Measurements from ENCODE around the gene MOCS3.
"Not testable (repeated sequence)": the region's sequence is repeated elsewhere in the genome, so short reads cannot be mapped to it uniquely, and the experiment has no call there.

MOCS3 gene

DNA sequence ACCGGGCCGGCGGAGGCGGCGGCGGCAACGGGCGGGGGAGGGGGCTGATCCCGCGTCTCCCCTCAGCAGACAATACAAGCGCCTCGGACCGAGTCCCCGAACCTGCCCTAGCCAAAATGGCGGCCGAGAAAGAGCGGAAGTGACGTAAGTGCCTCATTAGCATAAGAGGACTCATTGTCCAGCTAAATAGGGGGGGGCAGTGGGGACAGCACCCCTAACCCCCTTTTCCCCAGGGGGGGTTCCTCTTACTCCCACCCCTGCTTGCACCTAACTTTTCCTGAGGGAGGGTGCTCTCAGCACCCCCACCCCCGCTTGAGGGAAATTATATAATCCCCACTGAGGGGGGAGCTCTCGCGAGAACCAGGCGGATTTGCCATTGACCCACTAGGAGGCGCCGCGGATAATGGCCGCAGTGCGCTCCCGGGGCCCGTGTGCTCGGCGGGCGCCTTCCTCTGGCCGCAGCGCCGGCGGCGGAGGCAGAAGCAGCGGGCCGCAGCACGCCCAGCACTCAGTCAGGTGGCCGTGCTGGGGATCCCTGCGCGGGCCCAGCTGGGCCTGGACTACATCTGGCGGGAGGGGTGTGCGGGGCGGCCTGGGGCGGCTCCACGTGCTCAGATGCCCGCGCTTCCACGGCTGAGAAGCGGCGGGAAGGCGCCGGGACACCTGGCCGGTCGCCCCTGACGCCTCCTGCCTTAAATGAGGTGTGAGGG lies 27.2 kb upstream of the MOCS3 start, which contains the start of gene ADNP:
TSS of gene ADNP (minus strand) at position 132 of the 710 bp plus-strand sequence. CDS start 27,441 bp downstream, outside the sequence.
- peak; percentile 96 for DNase-seq (ENCODE audit: low read depth, low spot score)

DNA sequence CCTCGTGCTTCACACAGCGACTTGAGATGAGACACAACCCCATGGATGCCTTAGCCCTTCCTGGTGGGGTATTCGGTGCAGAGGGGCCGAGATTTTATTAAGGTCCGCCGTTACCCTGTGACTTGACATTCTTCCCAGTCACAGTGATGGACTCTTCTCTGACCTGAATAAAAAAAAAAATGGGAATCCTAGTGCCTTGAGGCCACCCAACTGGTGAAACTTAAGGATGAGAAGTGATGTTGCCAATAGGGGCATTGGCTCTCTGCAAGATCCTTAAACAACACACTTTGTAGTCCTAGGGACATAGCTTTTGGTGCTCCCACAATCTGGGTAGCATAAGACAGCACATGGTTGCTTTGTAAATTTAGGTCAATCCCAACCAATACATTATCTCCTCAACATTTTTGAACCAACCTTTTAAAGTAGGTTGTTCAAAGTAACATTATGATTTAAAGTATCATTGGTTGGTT lies 26.6 kb upstream of the MOCS3 start:
- DNase-seq (ENCODE audit: low read depth, low spot score) = no peak

GRCh38 chr20:50932691-50933280 lies 25.8 kb upstream of the MOCS3 start:
- DNase-seq (ENCODE audit: low read depth, low spot score) = no peak

DNA sequence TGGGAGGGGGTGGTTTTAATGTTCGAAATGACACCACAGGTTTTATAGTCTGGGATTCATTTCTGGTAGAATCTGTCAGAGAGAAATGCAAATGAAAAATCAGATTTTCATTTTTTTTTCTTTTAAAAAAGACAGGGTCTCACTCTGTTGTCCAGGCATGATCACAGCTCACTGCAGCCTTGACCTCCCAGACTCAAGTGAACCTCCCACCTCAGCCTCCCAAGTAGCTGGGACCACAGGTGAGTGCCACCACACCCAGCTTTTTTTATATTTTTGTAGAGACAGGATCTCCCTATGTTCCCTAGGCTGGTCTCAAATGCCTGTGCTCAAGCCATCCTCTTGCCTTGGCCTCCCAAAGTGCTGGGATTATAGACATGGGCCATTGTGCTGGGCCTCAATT lies 25.0 kb upstream of the MOCS3 start:
- no peak for DNase-seq (ENCODE audit: low read depth, low spot score)

GRCh38 chr20:50943069-50943468 lies 15.5 kb upstream of the MOCS3 start:
- no peak for DNase-seq (ENCODE audit: low read depth, low spot score)

DNA sequence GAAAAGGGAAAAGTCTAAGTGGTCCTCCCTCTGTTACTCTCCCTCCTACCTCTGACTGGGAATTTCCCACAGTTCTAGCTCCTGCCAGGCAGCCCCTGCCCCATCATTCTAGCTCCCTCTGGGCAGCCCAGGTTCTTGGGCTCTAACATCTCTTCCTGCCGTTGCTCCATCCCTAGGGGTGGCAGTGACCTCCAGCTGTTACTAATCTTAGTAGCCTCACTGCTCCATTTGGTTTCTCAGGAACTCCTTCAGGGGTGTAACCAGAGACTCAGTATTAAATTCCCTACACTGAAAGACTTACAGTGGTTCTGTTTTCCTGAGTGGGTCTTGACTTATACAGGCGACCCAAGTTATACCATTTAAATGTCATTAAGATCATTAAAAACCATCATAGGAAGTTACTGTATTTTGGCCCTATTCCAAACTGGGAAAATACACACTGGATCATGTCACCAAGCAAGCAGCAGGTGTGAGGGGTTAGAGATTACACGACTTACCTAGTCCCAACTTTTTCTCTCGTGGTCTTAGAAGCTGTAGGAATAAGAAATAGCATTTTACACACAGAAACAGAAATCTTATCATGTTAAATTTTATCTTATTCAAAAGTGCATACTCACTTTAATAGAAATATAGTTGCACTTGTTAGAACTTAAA lies 10.4 kb upstream of the MOCS3 start:
- DNase-seq (ENCODE audit: low read depth, low spot score) = no peak

DNA sequence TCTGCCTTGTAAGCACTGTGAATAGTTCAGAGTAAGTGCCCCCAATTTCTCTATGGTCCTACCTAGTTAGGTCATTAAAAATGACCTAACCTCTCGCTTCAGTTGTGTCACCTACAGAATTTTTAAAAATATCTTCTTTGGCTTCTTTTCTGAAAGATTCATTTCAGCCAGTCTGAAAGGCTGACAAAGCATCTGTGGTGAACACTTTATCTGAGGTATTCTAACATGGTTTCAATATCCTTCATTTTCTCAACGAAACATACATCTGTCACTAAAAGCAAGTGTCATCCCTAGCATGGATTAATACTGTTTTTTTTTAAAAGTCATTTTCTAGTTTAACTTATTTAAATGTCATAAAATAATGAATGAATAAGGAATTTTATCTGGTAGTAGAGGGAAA lies 5.4 kb upstream of the MOCS3 start:
- no peak for DNase-seq (ENCODE audit: low read depth, low spot score)

GRCh38 chr20:50953821-50954220 lies 4.8 kb upstream of the MOCS3 start:
- no peak for DNase-seq (ENCODE audit: low read depth, low spot score)

DNA sequence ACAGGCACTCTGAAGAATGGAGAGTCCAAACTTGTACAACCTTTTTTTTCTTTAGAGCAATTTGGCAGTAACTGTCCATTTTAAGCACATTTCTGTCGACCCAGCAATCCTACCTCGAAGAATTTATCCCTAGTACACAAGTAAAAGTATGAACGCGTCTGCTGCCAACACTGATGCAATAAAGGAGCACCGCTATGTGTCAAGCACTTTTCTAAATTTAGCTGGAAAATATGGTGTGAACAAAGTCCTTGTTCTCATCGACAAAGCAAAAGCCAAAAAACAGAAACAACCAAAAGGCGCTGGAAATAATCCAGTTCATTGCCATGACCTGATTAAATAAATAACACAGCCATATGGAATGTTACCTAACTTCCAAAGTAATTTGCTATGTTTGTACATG lies 1.3 kb upstream of the MOCS3 start:
- peak; percentile 23 for DNase-seq (ENCODE audit: low read depth, low spot score)

DNA sequence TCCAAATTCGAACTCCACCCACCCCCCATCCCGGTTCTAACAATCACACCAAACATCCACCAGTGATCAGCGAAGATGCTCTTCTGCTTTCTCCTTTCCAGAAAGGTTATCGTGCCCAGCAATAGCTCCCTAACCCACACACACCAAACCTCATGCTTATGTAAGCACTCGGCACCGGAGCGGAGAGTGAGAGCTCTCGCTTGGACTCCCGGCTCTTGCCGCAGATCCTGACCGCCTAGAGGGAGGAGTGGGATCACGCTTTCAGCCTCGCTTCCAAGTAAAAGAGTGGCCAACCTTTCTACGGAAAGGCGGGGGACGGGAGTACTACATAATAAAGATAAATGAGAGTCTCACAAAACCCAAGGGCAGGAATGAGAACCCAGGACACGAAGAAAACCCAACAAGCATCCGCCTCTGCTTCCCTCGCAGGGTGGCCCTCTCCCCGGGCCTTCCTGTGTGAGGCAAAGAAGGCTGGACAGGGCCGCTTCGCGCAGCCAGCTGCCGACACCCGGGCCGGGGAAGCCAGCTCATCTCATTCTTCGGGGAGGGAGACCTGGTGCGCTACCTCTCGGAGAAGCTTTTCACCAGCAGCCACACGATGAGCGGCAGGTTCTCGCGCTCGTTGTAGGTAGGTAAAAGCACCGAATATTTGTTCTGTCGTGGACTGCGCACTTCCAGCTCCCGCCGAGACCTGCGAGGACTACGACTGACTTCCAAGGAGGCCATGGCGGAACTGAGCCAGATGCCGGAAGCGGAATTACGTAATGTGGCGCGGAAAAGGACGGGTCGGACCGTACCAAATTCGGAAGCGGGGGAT lies 612 bp upstream of the MOCS3 start, which contains the start of gene DPM1:
TSS of gene DPM1 (minus strand) at position 735 of the 817 bp plus-strand sequence. CDS start at position 726, 9 bp downstream.
- peak; percentile 93 for DNase-seq (ENCODE audit: low read depth, low spot score)

DNA sequence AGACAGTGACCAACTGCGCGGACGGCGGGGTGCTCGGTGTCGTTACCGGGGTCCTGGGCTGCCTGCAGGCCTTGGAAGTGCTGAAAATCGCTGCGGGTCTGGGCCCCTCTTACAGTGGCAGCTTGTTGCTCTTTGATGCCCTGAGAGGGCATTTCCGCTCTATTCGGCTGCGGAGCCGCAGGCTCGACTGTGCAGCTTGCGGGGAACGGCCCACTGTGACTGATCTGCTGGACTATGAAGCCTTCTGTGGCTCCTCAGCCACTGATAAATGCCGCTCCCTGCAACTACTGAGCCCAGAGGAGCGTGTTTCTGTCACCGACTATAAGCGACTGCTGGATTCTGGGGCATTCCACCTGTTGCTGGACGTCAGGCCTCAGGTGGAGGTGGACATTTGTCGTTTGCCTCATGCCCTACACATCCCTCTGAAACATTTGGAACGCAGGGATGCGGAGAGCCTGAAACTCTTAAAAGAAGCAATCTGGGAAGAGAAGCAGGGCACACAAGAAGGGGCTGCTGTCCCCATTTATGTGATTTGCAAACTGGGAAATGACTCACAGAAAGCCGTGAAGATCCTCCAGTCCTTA lies 1.0 kb downstream of the MOCS3 start:
- no peak for DNase-seq (ENCODE audit: low read depth, low spot score)

GRCh38 chr20:50967586-50967985 lies 9.0 kb downstream of the MOCS3 start:
- peak; percentile 72 for DNase-seq (ENCODE audit: low read depth, low spot score)

- DNase-seq (ENCODE audit: low read depth, low spot score) = no peak
Observed at GRCh38 chr20:50968289-50968688, 9.7 kb downstream of the MOCS3 start.

DNA sequence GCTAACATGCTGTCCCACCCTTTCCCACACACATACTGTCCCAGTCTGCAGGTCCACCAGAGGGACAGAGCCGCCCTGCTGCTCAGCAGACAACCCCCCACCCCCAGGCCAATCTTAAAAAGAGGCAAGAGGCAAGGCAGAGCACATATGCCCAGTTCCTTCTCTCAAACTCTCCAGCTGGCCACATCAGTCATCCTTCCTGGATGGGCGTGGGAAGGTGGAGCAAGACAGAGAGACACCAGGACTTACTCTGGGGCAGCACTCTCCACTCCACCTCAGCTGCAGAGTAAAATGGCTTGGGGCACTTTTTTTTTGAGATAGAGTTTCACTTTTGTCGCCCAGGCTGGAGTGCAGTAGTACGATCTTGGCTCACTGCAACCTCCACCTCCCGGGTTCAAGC lies 10.8 kb downstream of the MOCS3 start:
- DNase-seq (ENCODE audit: low read depth, low spot score) = no peak

GRCh38 chr20:50969912-50970311 lies 11.3 kb downstream of the MOCS3 start:
- DNase-seq (ENCODE audit: low read depth, low spot score) = no peak

DNA sequence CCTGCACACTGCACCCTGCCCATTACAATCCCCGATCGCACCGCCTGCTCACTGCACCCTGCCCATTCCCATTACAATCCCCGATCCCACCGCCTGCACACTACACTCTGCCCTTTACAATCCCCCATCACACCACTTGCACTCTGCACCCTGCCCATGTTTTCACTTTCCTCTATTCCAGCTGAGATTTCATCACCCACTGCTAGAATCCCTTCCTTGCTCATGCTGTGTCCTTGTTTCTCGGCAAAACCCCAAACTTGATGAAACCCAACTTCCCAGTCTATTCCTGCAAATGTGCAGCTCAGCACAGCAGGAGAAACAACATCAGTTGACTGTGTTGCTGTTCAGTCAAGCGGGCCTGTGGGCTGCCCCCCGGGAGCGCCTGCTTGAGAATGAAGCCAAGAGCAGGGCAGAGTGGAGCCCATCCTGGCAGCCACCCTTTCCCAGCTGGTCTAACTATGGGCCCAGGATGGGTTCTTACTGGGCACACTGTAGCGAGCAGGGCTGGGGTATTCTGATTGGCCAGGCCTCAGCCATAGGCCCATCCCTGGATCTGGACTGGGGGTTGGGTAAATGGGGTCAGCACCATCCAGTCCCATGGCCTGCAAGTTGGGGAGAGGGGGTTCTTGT lies 17.2 kb downstream of the MOCS3 start:
- no peak for DNase-seq (ENCODE audit: low read depth, low spot score)

- DNase-seq (ENCODE audit: low read depth, low spot score) = peak; percentile 23
Observed at GRCh38 chr20:50977066-50978021, 18.7 kb downstream of the MOCS3 start.

- not testable (repeated sequence) for DNase-seq (ENCODE audit: low read depth, low spot score)
Observed at GRCh38 chr20:50978533-50978932, 19.9 kb downstream of the MOCS3 start.

DNA sequence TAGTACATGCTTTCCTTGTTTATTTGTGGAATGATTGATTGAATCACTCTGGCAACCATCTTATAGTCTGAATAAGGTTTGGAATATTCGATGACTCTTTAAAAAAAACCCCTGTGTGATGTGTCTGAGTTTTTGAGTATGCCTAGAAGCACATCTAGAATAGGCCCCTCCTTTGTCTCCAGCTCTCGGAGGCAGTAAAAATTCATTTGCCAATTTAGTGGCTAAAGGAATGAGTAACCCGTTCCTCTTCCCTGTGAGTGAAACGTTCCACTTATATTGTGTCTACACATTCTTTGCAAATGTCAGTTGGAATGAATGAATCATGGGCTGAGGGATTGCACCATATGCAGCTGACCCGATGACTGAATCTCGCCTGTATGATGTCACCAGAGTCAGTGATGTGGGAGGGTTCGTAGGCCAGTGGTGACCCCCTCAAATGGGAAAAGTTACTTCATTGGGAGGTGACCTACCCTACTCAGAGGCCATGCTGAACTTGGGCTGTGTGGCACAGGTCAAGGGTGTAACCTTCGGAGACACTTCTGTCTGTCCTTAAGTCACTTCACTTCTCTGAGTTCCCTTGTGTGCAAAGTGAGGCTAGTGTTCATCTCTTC lies 21.6 kb downstream of the MOCS3 start:
- DNase-seq (ENCODE audit: low read depth, low spot score) = peak; percentile 97
